HG03064 (cell line): ENCODE measurements around the gene NTRK3.
"Not testable (repeated sequence)": the region's sequence is repeated elsewhere in the genome, so short reads cannot be mapped to it uniquely, and the experiment has no call there.

Experiments used
- ATAC-seq: cut with Tn5 transposase; IDR thresholded peaks from one replicate; pipeline ENCODE4 v1.9.1; 2021; ENCODE audit warnings: low read depth; ENCODE audit not compliant: unreplicated experiment

The NTRK3 gene

GRCh38 chr15:87858651-87859050, 397.9 kb downstream of the NTRK3 start:
- no peak for ATAC-seq

- ATAC-seq = no peak
These were observed 405.0 kb downstream of the NTRK3 start for GRCh38 chr15:87851497-87851896.

GRCh38 chr15:87850916-87851315, 405.6 kb downstream of the NTRK3 start:
- ATAC-seq = no peak

- ATAC-seq = no peak
These were observed 407.4 kb downstream of the NTRK3 start for GRCh38 chr15:87849181-87849580.

- no peak for ATAC-seq
These were observed 408.5 kb downstream of the NTRK3 start for GRCh38 chr15:87848012-87848411.

GRCh38 chr15:87846746-87847145, 409.8 kb downstream of the NTRK3 start:
- ATAC-seq = no peak

GRCh38 chr15:87843312-87843711, 413.2 kb downstream of the NTRK3 start:
- no peak for ATAC-seq

GRCh38 chr15:87841426-87841998, 415.0 kb downstream of the NTRK3 start:
- ATAC-seq = no peak

- not testable (repeated sequence) for ATAC-seq
These were observed 420.7 kb downstream of the NTRK3 start for GRCh38 chr15:87835830-87836229.

- not testable (repeated sequence) for ATAC-seq
These were observed 423.2 kb downstream of the NTRK3 start for GRCh38 chr15:87833333-87833732.

- ATAC-seq = no peak
These were observed 427.0 kb downstream of the NTRK3 start for GRCh38 chr15:87829332-87830050.

- no peak for ATAC-seq
These were observed 427.9 kb downstream of the NTRK3 start for GRCh38 chr15:87828608-87829007.

GRCh38 chr15:87827131-87827530, 429.4 kb downstream of the NTRK3 start:
- no peak for ATAC-seq

GRCh38 chr15:87826119-87826747, 430.3 kb downstream of the NTRK3 start:
- no peak for ATAC-seq

GRCh38 chr15:87818756-87819155, 437.8 kb downstream of the NTRK3 start:
- ATAC-seq = no peak

- ATAC-seq = no peak
These were observed 439.0 kb downstream of the NTRK3 start for GRCh38 chr15:87817553-87817952.

- no peak for ATAC-seq
These were observed 439.7 kb downstream of the NTRK3 start for GRCh38 chr15:87816811-87817210.

- no peak for ATAC-seq
These were observed 440.5 kb downstream of the NTRK3 start for GRCh38 chr15:87816016-87816415.
